GM12864 (cell line): Measurements from ENCODE around the gene ABCA4.

ENCODE experiments used
- DNase-seq: peaks from one replicate; pipeline ENCODE4 v3.0.0-alpha.2; 2011; ENCODE audit warnings: low read depth
- H3K4me3 ChIP-seq: 2 replicates; pipeline ENCODE4 v1.5.1; 2011; ENCODE audit warnings: mild to moderate bottlenecking, low read depth, low read length, control low read depth
- CTCF ChIP-seq: IDR thresholded peaks from 2 replicates; pipeline ENCODE4 v1.5.1; 2011; ENCODE audit warnings: low read depth, mild to moderate bottlenecking, moderate library complexity, low read length, control low read depth, inconsistent platforms; ENCODE audit errors: missing control alignments

ABCA4 gene

GRCh38 chr1:94103608-94104007 lies 17.3 kb downstream of the ABCA4 start:
- no peak for DNase-seq
- TF ChIP-seq CTCF, result no peak
- H3K4me3 ChIP-seq, result no peak overlapping the region

GRCh38 chr1:94101613-94102525 lies 19.1 kb downstream of the ABCA4 start:
- TF ChIP-seq CTCF, result no peak
- no peak overlapping the region for H3K4me3 ChIP-seq
- no peak for DNase-seq

- DNase-seq, result no peak
- H3K4me3 ChIP-seq, result no peak overlapping the region
- TF ChIP-seq CTCF, result no peak
Observed at GRCh38 chr1:94100785-94101612, 19.9 kb downstream of the ABCA4 start.

- no peak for DNase-seq
- no peak overlapping the region for H3K4me3 ChIP-seq
- no peak for TF ChIP-seq CTCF
Observed at GRCh38 chr1:94100129-94100784, 20.7 kb downstream of the ABCA4 start.

- no peak overlapping the region for H3K4me3 ChIP-seq
- TF ChIP-seq CTCF, result no peak
- DNase-seq, result no peak
Observed at GRCh38 chr1:94099303-94099702, 21.6 kb downstream of the ABCA4 start.

- no peak for TF ChIP-seq CTCF
- no peak for DNase-seq
- H3K4me3 ChIP-seq, result no peak overlapping the region
Observed at GRCh38 chr1:94098585-94099111, 22.3 kb downstream of the ABCA4 start.
